ENCODE data around the gene TMEM131. TPM values are rescaled to one million over a fixed set of nuclear protein-coding genes. Genes with fewer than 3 reads are reported as not detected.
A peak's percentile ranks its signal among the peaks of the same experiment; 100 is the strongest.
"Not testable (repeated sequence)": the region's sequence is repeated elsewhere in the genome, so short reads cannot be mapped to it uniquely, and the experiment has no call there.

The TMEM131 gene
- total RNA-seq, 1 donor from 2014 or later, result 35.2 TPM

DNA sequence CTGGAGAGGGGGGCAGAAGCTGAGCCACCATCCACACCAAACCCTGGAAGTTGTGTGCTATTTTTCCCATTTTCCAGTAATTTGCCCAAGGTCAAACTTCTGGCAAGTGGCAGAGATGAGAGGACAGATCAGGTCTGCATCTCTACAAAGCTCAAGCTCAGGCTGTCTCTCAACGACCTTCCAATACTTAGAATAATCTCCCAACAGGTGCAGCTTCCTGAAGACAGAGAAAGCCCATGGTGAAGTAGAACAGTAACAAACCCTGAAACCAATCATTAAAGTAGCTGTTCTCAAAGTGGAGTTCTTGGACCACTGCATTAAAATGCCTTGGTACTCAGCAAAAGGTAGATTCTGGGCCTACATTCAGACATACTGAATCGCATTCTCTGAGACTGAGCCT, 37.6 kb downstream of the TMEM131 start:
- no peak for DNase-seq (ENCODE audit: low read depth)

DNA sequence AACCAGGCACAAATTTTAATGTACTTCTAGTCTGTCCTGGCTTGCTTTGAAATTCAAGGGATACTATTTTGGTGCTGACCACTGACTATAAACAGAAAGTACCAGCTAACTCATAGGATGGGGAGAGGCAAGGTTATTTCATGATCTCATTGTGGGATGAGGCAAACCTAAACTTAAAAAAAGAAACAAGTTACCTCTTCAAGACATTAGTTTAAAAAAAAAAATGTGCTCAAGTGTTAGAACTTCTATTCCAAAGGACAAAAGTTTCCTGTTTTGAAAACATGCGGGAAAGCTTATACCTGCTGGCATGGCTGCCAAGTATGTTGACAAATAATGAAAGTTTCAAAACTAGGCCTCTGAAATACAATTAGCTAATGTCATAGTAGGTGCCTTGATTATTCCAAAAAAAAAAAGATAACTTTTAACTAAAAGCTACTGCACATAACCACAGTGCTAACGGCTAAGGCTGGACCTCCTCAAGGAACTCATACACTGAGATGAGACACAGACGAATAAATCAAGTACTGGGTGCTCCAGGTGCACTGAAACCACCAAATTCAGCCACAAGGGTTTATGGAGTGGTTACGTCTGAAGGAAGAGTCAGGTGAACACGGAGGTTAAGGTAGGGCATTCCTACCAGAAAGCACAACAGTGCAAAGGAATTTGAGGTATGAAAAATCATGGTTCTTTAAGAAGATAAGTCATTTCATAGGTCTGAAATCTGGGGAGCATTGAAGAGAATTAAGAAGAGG, 38.1 kb downstream of the TMEM131 start:
- DNase-seq (ENCODE audit: low read depth), result peak; percentile 55

DNA sequence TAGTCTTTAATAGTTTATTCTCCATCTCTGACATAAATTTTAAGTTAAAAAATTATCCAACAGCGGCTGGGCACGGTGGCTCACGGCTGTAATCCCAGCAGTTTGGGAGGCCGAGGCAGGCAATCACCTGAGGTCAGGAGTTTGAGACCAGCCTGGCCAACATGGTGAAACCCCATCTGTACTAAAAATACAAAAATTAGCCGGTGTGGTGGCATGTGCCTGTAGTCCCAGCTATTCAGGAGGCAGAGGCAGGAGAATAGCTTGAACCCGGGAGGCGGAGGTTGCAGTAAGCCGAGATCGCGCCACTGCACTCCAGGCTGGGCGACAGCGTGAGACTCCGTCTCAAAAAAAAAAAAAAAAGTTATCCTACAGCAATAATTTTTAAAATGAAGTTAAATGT, 39.0 kb downstream of the TMEM131 start:
- not testable (repeated sequence) for DNase-seq (ENCODE audit: low read depth)

DNA sequence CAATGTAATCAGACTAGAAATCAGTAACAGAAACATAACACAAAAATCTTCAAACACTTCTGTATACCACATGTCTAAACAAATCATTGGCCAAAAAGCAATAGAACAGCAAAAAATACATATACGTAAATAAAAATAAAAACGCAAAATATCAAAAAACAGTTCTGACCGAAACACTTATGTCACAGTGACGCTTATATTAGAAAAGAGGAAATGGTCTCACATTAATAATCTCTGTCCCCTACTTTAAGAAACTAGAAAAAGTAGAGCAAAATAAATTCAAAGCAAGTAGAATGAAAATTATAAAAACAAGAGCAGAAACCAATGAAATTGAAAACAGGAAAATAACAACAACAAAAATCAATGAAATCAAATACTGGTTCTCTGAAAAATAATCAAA, 41.9 kb downstream of the TMEM131 start:
- DNase-seq (ENCODE audit: low read depth), result no peak

DNA sequence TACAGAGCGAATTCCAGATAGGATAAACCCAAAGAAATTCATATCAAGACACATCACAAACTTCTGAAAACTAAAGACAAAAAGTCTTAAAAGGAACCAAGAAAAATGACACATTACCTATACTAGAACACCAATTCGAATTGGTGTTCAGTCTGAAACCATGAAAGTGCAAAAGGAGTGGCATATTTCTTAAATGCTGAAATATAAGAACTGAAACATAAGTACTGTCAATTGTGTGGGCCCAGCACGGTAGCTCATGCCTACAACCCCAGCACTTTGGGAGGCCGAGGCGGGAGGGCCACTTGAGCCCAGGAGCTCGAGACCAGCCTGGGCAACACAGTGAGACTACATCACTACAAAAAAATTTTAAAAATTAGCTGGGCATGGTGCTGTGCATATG, 43.4 kb downstream of the TMEM131 start:
- DNase-seq (ENCODE audit: low read depth), result no peak

DNA sequence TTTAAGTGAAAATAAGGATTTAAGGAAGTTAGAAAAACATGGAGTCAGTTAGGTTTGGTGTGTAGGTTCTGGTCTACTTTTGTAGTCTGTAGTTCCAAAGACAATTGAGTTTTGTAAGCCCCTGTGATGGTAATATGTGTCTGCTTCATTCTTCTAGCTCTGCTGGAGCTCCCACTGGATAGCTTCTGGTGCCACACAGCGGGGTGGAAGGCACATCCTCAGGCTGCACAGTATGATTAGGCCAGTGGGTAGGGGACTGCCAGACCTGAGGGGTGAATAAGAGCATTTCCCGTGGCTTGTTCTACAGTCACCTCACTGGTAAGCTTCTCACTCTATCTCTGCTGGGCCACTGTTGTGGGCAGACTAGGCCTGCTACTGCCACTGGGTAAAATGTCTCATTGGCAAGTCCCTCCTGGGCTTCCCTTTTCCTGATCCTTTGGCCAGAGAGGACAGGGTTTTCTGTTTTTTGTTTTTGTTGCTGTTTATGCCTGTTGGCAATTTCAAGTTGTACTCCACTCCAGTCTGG, 44.5 kb downstream of the TMEM131 start:
- peak; percentile 24 for DNase-seq (ENCODE audit: low read depth)

DNA sequence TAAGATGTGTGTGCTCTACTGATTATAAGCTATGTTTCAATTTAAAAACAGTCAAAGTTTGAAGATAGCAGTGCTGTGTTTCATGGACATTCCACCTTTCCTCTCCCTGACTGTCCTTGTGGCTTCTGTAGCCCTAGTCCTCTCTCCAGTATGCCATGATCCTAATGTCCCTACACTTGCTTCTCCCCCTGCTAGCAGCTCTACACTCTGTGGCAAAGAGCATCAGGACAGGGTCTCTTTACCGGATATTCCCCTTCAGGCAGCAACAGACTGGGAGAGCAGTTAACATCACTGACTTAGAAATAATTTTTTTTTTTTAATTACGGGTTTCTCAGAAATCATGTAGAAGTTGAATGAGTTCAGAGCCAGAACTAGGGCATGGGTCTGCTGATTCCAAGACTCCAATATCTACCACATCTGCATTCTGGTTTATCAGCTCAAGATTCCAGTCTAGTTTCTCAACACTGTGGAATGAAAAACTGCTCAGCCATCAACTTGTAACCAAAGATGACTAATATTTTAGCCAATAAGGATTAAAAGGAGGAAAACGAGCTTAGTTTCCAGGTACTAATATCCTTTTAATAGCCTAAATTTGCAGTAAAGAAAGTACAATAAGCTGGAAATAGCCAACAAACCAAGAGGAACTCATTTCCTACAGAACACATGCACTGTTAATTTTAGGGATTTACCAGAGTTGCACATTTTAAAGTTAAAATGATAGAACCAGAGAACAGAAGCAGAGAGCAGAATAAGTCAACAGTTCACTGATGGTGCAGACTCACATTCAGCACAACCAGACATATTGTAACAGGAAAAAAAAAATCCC, 45.2 kb downstream of the TMEM131 start:
- DNase-seq (ENCODE audit: low read depth), result peak; percentile 53

DNA sequence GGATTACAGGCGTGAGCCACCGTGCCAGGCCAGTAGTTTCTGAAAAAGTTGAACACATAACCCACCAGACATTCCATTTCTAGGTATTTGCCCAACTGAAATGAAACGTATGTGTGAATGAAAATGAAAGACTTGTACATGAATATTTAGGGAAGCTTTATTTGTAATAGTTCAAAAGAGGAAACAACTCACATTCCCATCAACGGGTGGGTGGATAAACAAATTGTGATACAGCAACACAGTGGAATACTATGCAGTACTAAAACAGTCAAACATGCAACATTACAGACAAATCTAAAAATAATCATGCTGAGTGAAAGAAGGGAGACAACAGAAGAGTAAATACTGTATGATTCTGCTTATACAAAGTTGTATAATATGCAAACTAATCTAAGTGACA, 46.8 kb downstream of the TMEM131 start:
- no peak for DNase-seq (ENCODE audit: low read depth)

DNA sequence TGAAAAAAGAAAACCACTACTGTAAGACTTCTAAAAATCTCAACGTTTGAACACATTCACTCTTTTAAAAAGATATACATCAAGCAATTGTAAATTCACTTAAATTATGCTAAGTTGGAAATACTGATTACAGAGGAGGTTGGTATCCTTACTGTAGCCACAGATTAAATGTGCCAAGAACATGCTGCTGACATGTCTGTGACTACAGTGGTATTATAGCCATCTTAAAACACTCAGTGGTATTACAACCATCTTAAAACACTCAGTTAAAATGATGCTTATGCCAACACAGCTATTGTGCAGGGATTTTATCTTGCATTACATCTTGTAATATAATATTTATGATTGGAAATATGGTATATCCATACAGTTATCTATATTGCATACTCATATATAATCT, 50.0 kb downstream of the TMEM131 start:
- no peak for DNase-seq (ENCODE audit: low read depth)

DNA sequence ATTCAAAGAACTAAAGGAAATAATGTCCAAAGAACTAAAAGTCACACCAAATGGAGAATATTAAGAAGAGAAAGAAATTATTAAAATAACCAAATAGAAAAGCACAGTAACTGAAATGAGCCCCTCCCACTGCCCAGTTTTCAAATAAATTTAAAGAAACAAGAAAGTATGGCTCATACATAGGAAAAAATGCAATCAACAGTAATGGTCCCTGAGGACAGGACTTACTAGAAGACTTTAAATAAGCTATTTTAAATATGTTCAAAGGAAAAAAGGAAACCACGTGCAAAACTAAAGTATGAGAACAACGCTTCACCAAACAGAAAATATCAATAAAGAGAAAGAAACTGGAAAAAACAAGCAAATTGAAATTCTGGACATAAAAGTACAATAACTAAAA, 58.9 kb downstream of the TMEM131 start:
- DNase-seq (ENCODE audit: low read depth), result no peak

DNA sequence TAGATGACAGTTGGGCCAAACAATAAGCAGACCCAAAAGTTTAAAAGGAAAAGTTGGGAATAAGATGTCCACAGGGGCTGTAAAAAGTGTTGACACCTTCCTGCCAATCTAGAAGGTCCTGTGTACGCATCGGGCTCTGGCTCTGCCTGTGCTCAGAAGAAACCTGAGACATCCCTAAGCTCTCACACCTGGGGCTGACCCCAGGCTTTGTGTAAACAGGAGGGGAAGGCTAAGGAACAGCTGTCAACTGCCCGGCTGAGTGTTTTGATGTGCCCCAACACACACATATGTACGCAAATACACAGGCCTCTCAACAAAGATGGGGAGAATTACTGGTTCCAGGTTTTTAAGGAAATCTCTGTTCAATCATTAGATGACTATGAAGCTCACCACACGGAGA, 59.5 kb downstream of the TMEM131 start:
- peak; percentile 62 for DNase-seq (ENCODE audit: low read depth)

DNA sequence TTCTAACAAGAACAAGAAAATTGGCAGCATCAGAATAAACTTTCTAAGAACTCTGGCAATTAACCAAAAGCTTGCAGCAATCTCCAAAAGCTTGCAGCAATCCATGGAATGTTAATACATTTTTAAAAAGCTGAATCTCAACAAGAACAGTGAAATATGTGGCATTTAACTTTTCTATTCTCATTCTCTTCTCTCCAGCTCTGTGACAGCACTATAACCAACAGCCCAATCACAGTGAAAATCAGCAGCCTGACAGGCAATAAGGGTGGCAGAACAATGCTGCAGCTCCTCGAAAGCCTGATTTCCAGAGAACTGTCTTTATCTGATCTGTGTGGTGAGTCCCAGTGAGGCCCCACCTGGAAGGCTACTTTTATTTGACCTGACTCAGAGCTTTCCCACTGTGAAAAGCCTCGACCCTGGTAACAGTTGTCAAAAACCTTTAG, 60.0 kb downstream of the TMEM131 start:
- peak; percentile 39 for DNase-seq (ENCODE audit: low read depth)

DNA sequence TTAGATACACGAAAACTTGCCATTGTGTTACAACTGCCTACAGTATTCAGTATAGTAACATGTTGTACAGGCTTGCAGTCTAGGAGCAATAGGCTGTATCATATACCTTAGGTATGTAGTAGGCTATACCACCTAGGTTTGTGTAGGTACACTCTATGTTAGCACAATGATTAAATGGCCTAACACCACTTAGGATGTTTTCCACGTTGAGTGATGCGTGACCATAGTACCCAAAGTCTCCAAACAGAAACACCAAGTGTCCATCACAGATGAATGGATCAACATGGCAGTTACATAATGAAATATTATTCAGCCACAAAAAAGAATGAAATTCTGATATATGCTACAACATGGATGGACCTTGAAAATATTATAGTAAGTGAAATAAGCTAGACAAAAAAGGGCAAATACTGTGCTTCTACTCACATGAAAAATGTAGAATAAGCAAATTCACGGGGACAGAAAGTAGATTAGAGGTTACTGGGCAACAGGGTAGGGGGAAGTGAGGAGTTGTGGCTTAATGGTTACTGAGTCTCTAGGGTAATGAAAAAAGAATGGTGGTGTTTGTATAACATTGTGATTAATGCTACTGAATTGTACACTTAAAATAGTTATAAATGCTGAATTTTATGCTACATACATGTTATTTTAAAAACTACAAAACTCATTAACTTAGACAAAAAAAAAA, 62.6 kb downstream of the TMEM131 start:
- DNase-seq (ENCODE audit: low read depth), result no peak

DNA sequence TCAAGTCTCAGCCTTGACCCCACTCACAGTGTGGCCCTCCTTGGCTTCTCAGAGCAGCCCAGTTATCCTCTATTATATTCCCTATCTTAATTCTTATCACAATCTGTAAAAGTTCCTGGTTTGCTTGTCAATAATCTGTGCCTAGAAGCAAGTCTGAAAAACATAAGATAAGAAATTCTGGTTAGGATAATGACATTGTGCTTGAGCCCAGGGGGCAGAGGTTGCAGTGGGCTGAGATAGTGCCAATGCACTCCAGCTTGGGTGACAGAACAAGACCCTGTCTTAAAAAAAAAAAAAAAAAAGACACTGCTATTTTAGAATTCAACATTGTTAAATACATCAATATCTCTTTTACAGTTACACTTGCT, 63.9 kb downstream of the TMEM131 start:
- no peak for DNase-seq (ENCODE audit: low read depth)

DNA sequence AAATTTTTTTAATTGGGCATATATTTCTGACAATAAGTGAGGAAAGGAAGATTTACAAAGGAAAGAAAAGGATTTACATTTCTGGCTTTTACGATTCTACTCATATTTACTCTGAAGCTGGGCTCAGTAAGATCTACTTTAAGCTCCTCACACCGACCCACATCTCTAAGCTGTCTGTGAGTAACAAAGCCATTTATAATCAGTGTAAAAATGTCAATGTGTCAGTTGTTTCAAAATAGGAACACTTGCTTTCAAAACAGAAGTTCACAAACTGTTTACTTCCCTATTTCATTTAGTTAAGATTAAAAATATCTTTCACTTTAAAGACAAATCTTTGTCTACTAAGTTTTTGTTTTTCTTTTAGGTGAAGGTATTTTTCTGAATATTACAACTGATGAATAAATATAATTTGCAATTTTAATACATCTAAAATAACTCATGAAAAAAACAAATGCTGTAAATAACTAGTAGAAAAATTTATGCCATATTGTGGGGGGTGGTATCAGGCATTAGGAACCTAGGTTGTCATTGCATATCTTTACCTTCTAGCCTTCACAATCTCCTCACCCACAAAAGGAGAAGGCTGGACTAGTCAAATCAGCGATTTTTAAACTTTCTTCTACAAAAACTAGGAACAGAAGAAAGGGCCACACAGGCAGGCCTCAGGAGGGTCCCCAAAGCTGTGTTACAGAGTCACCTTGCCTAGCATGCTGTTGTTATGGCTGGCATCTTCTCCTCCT, 64.5 kb downstream of the TMEM131 start:
- peak; percentile 23 for DNase-seq (ENCODE audit: low read depth)

DNA sequence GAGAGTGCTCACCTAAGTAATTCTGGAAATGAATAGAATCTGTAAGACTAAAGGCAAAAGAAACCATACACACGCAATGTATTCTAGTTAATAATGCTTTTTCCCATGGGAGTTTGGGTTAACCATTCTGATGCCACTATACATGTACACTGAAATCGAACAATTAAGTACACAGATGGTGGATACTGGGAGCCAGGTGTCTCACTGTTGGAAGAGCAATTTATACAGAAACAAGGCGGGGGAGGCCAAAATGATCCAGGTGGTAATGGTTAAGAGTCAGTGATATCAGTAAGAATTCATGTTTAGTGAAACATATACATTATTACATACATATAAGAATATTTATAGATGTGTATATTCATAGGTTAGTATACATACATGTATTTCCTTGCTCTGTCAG, 67.2 kb downstream of the TMEM131 start:
- no peak for DNase-seq (ENCODE audit: low read depth)

DNA sequence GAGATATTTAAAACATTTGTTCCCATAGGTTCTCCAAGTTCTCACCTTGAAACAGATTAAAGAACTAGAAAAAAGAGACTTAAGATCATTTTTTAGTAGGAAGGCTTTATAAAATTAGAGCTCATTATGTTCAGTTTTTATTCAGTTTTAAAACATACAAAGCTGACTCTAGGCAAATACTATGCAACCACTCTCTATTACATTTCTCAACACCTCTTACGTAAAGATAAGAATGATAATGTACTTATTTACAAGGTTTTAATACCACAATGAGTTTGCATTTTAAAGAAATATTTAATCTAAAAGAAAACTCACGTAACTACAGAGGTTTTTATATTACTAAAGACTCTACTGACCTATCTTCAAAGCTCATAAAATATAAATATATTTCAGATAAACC, 68.8 kb downstream of the TMEM131 start:
- no peak for DNase-seq (ENCODE audit: low read depth)

DNA sequence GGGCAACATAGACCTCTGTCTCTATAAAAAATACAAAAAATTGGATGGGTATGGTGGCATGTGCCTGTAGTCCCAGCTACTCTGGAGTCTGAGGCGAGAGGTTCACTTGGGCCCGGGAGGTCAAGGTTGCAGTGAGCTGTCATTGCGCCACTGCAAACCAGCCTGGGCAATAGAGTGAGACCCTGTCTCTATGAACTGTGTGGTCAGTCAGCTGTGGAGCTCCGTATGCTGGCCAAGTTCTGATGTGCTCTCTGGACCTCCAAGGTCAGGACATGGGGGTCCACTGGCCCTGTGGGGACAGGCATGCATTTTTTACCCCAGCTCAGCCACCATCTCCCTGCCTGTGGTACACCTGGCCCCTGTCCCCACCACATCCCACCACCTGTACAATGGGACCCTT, 71.6 kb downstream of the TMEM131 start:
- no peak for DNase-seq (ENCODE audit: low read depth)

DNA sequence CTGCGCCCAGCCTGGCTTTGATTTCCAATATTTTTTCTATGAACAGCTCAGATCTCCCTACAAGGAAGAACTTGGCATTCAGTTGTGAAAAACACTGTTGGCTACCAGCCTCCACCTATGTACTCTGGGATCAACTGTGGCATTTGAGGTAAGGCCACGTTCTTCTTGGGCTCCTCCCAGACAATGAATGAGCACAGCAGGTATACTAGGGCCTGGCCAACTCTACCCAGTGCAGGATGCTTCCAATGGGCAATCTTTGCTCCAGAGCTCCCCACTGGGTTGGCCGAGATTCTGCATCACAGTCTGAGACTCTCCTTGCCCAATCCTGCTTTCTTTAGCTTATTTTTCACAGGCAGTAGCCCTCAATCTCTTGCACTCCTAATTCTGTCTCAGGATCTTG, 75.9 kb downstream of the TMEM131 start:
- no peak for DNase-seq (ENCODE audit: low read depth)

DNA sequence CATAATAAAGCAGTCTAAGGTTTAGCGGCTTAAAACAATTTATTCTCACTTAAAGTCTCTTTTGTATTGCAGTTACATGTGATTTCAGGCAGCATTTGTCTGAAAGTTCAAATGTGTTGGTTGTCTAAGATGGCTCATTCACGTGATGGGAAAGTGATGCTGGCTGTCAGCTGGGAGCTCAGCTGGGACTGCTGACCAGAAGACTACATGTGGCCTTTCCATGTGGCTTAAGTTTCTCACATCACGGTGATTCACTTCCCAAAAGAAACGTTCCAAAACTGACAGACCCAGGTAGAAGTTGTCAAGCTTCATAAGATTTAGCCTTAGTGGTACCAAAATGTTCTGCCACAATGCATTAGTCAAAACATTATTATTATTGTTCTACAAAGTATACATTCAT, 76.9 kb downstream of the TMEM131 start:
- peak; percentile 37 for DNase-seq (ENCODE audit: low read depth)

DNA sequence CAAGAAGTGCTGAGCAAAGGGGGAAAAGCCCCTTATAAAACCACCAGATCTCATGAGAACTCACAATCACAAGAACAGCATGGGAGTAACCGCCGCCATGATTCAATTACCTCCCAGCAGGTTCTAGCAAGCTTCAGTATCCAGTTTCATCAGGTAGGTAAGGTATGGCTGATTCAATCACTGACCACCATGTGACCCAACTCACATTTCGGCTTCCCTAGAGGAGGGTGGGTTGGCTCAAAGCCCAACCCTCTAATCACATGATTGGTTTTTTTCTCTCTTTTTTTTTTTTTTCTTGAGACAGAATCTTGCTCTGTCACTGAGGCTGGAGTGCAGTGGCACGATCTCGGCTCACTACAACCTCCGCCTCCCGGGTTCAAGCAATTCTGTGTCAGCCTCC, 78.1 kb downstream of the TMEM131 start:
- not testable (repeated sequence) for DNase-seq (ENCODE audit: low read depth)

Measured in myocyte (in vitro differentiated cells).